IMR-90 (cell line): ENCODE data around the gene CD163. TPM values are rescaled to one million over a fixed set of nuclear protein-coding genes. Genes with fewer than 3 reads are reported as not detected.

ENCODE experiments used
- ATAC-seq: fragments of 200-7000 bp; cut with Tn5 transposase; 2 replicates; pipeline ENCODE4 v1.9.1; 2020; ENCODE audit warnings: low read depth, mild to moderate bottlenecking, moderate library complexity
- BruUV-seq: library from RNA; stranded (reverse); fragments of 400-500 nt; replicated peaks from 2 replicates; lab custom pipeline; 2021; lab: Mats Ljungman, UMichigan
- CTCF ChIA-PET: fragments of 300-600 bp; formaldehyde crosslinking; extraction: SDS; loops from one replicate; lab custom pipeline; 2021; ENCODE audit warnings: antibody characterized with exemption; lab: Yijun Ruan, JAX
- POLR2A ChIA-PET: fragments of 300-600 bp; sonication (Branson Sonifier 250); formaldehyde crosslinking; loops from one replicate; lab custom pipeline; 2022; ENCODE audit warnings: antibody characterized with exemption; ENCODE audit not compliant: unreplicated experiment; lab: Charles Lee
- DNase-seq: peaks from one replicate; pipeline ENCODE4 v3.0.0; 2013
- H2AFZ ChIP-seq: replicated peaks from 2 replicates; pipeline ENCODE3; 2013; ENCODE audit warnings: low read length, mild to moderate bottlenecking; ENCODE audit not compliant: poor library complexity
- H2AK5ac ChIP-seq: 2 replicates; pipeline ENCODE4 v1.6.1; 2013; ENCODE audit warnings: low read depth, low read length, inconsistent platforms
- H2AK9ac ChIP-seq: replicated peaks from 2 replicates; pipeline ENCODE3; 2013; ENCODE audit warnings: mild to moderate bottlenecking, low read depth, low read length, moderate library complexity; ENCODE audit not compliant: poor library complexity
- H2BK120ac ChIP-seq: 2 replicates; pipeline ENCODE4 v1.6.1; 2013; ENCODE audit warnings: low read depth, low read length, inconsistent platforms
- H2BK15ac ChIP-seq: 3 replicates; pipeline ENCODE4 v1.6.1; 2013; ENCODE audit warnings: low read depth, low read length, inconsistent platforms
- H2BK20ac ChIP-seq: 2 replicates; pipeline ENCODE4 v1.6.1; 2013; ENCODE audit warnings: low read depth, mild to moderate bottlenecking, inconsistent platforms, low read length, moderate library complexity
- H2BK5ac ChIP-seq: 2 replicates; pipeline ENCODE4 v1.6.1; 2013; ENCODE audit warnings: mild to moderate bottlenecking, low read depth, low read length, inconsistent platforms; ENCODE audit not compliant: poor library complexity, severe bottlenecking
- H3K14ac ChIP-seq: replicated peaks from 2 replicates; pipeline ENCODE4 v1.6.1; 2013; ENCODE audit warnings: low read depth, low read length, inconsistent platforms
- H3K18ac ChIP-seq: 2 replicates; pipeline ENCODE4 v1.6.1; 2013; ENCODE audit warnings: low read depth, low read length, control low read depth
- H3K23ac ChIP-seq: 2 replicates; pipeline ENCODE4 v1.6.1; 2013; ENCODE audit warnings: low read depth, low read length, inconsistent platforms
- H3K27ac ChIP-seq: 2 replicates; pipeline ENCODE4 v1.5.1; 2013; ENCODE audit warnings: mild to moderate bottlenecking, control low read depth, low read length; ENCODE audit not compliant: insufficient read depth
- H3K27me3 ChIP-seq: 2 replicates; pipeline ENCODE4 v1.6.1; 2013; ENCODE audit warnings: low read length; ENCODE audit not compliant: control insufficient read depth, insufficient read depth
- H3K36me3 ChIP-seq: 2 replicates; pipeline ENCODE4 v1.6.1; 2013; ENCODE audit warnings: low read length, mixed read lengths; ENCODE audit not compliant: control insufficient read depth, insufficient read depth
- H3K4ac ChIP-seq: 2 replicates; pipeline ENCODE4 v1.6.1; 2013; ENCODE audit warnings: low read depth, low read length, inconsistent platforms
- H3K4me1 ChIP-seq: 2 replicates; pipeline ENCODE4 v1.6.1; 2013; ENCODE audit warnings: low read length, mixed read lengths; ENCODE audit not compliant: control insufficient read depth, insufficient read depth
- H3K4me2 ChIP-seq: 2 replicates; pipeline ENCODE4 v1.6.1; 2013; ENCODE audit warnings: low read depth, mild to moderate bottlenecking, control low read depth, low read length, moderate library complexity
- H3K4me3 ChIP-seq: 2 replicates; pipeline ENCODE4 v1.5.1; 2013; ENCODE audit warnings: low read depth, mild to moderate bottlenecking, control low read depth, low read length, moderate library complexity; ENCODE audit not compliant: insufficient read depth
- H3K56ac ChIP-seq: 2 replicates; pipeline ENCODE4 v1.6.1; 2013; ENCODE audit warnings: low read length, inconsistent platforms; ENCODE audit not compliant: insufficient read depth; ENCODE audit errors: extremely low read depth
- H3K79me1 ChIP-seq, 2 experiments: 2 replicates each; pipeline ENCODE4 v1.6.1; 2013; ENCODE audit warnings: low read length in 2 of 2, inconsistent platforms in 1 of 2, low read depth in 1 of 2
- H3K9ac ChIP-seq: 2 replicates; pipeline ENCODE4 v1.6.1; 2013; ENCODE audit warnings: low read depth, low read length, control low read depth
- H3K9me1 ChIP-seq: 2 replicates; pipeline ENCODE4 v1.6.1; 2013; ENCODE audit warnings: low read length, inconsistent platforms; ENCODE audit not compliant: insufficient read depth
- H3K9me3 ChIP-seq: 2 replicates; pipeline ENCODE4 v1.6.1; 2013; ENCODE audit warnings: low read length; ENCODE audit not compliant: control insufficient read depth, insufficient read depth
- H4K20me1 ChIP-seq: 2 replicates; pipeline ENCODE4 v1.6.1; 2013; ENCODE audit warnings: low read length, inconsistent platforms; ENCODE audit not compliant: insufficient read depth
- H4K5ac ChIP-seq: 2 replicates; pipeline ENCODE4 v1.6.1; 2013; ENCODE audit warnings: mild to moderate bottlenecking, low read depth, low read length, control low read depth
- H4K8ac ChIP-seq, 2 experiments: 2 replicates each; pipeline ENCODE4 v1.6.1; 2013; ENCODE audit warnings: low read depth in 2 of 2, low read length in 2 of 2, control low read depth in 1 of 2, inconsistent platforms in 1 of 2
- H4K91ac ChIP-seq: 2 replicates; pipeline ENCODE4 v1.6.1; 2013; ENCODE audit warnings: low read depth, low read length, inconsistent platforms; ENCODE audit not compliant: insufficient read depth
- BHLHE40 ChIP-seq: fragments of 150-350 bp; IDR thresholded peaks from 2 replicates; pipeline ENCODE4 v1.6.1; 2016; ENCODE audit warnings: mild to moderate bottlenecking, low read depth, low read length
- CEBPB ChIP-seq: IDR thresholded peaks from 2 replicates; pipeline ENCODE4 v1.6.1; 2012; ENCODE audit warnings: low read depth, low read length, improper control_type of control experiment
- CHD1 ChIP-seq: IDR thresholded peaks from 2 replicates; pipeline ENCODE4 v1.6.1; 2012; ENCODE audit warnings: low read depth, low read length, improper control_type of control experiment
- ELK1 ChIP-seq: fragments of 150-350 bp; IDR thresholded peaks from 2 replicates; pipeline ENCODE4 v1.6.1; 2016; ENCODE audit warnings: low read depth, mild to moderate bottlenecking, low read length, moderate library complexity, borderline replicate concordance
- FOS ChIP-seq: fragments of 150-350 bp; IDR thresholded peaks from 2 replicates; pipeline ENCODE4 v1.6.1; 2016; ENCODE audit warnings: low read depth, low read length
- MAZ ChIP-seq: IDR thresholded peaks from 2 replicates; pipeline ENCODE4 v1.6.1; 2012; ENCODE audit warnings: low read depth, mild to moderate bottlenecking, low read length, improper control_type of control experiment, moderate library complexity, borderline replicate concordance
- MXI1 ChIP-seq: IDR thresholded peaks from 2 replicates; pipeline ENCODE4 v1.6.1; 2012; ENCODE audit warnings: low read depth, mild to moderate bottlenecking, low read length, moderate library complexity, borderline replicate concordance
- NFE2L2 ChIP-seq: fragments of 150-350 bp; IDR thresholded peaks from 2 replicates; pipeline ENCODE4 v1.6.1; 2016; ENCODE audit warnings: low read depth, mild to moderate bottlenecking, low read length
- POLR2A ChIP-seq: IDR thresholded peaks from 2 replicates; pipeline ENCODE4 v1.6.1; 2012; ENCODE audit warnings: mild to moderate bottlenecking, low read depth, low read length
- RAD21 ChIP-seq: IDR thresholded peaks from 2 replicates; pipeline ENCODE4 v1.6.1; 2012; ENCODE audit warnings: low read length, improper control_type of control experiment
- RCOR1 ChIP-seq: IDR thresholded peaks from 2 replicates; pipeline ENCODE4 v1.6.1; 2012; ENCODE audit warnings: mild to moderate bottlenecking, low read length, improper control_type of control experiment; ENCODE audit not compliant: insufficient replicate concordance
- SMC3 ChIP-seq: fragments of 150-350 bp; IDR thresholded peaks from 2 replicates; pipeline ENCODE4 v1.6.1; 2016; ENCODE audit warnings: low read depth, mild to moderate bottlenecking, antibody characterized with exemption, low read length, moderate library complexity
- WGBS, 2 experiments: methylation state at CpG; one replicate each; pipeline versions ENCODE4 v1.1.5 to v1.1.7; 2013; ENCODE audit warnings: missing lambda C conversion rate in 2 of 2; ENCODE audit not compliant: insufficient read length in 1 of 2; ENCODE audit errors: extremely low coverage in 2 of 2; 5-methylcytosine and 5-hydroxymethylcytosine counted together
- dilution Hi-C: fragments of 300-500 bp; cut with HindIII; formaldehyde crosslinking; loops from one replicate; pipeline ENCODE4 v1.14.3; 2018; ENCODE audit warnings: low sequenced_read_pairs; ENCODE audit not compliant: unreplicated experiment
- in situ Hi-C: fragments of 300-500 bp; cut with MboI; formaldehyde crosslinking; loops from 3 replicates; pipeline ENCODE4 v1.14.3; 2019; ENCODE audit warnings: low sequenced_read_pairs, inconsistent platforms, mixed read lengths
- intact Hi-C: fragments of 100-400 bp; cut with micrococcal nuclease; formaldehyde crosslinking; loops from 2 replicates; pipeline ENCODE4 v1.10.0; 2022
- polyA plus RNA-seq, 3 experiments: library from polyadenylated mRNA; depleted of rRNA; stranded (reverse); fragments of >200 nt; gene quantifications; 2 replicates each; pipeline ENCODE4 v1.2.3, GENCODE V29; 2012; ENCODE audit warnings: low replicate concordance in 1 of 3
- total RNA-seq: library from RNA; depleted of rRNA; stranded (reverse); fragments of >200 nt; gene quantifications from 2 replicates; pipeline ENCODE4 v1.2.3, GENCODE V29; 2012
- TF ChIP-seq, protein P1 (sequence below): fragments of 150-350 bp; IDR thresholded peaks from 2 replicates; pipeline ENCODE4 v1.6.1; 2017; ENCODE audit warnings: mild to moderate bottlenecking, antibody characterized with exemption, low read length, low read depth

Gene CD163
- total and polyA plus RNA-seq, 2 of the 4 experiments (the other 2 are of a cell fraction), result not detected

DNA sequence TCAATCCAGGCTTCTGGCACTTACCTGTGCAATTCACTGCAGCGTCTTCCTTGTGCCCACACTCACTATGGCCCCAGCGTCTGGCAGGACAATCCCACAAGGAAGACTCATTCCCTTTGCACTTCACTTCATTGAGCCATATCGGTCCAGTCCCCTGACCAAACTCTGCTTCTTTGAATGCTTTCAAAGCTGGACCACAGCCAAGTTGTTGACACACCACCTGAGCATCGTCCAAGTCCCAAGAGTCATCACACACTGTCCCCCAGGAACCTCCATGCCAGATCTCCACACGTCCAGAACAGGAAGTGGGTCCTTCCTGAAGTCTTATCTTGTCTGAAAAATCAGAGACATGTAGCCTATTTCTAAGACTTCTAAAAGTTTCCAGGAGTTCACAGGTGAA, 20.2 kb downstream of the CD163 start:
- Histone ChIP-seq H2AK5ac (no peak overlapping the region), H3K9ac (no peak overlapping the region), H4K5ac (no peak overlapping the region), H3K36me3 (no peaks in the 10 kb centered on the region), H3K27ac (no peak overlapping the region), H2BK20ac (no peak overlapping the region), H4K8ac (no peak overlapping the region), H2AFZ (no peak overlapping the region), H3K4me1 (no peaks in the 10 kb centered on the region), H3K4me2 (no peak overlapping the region), H2BK5ac (no peak overlapping the region), H3K4ac (no peak overlapping the region), H3K9me1 (no peaks in the 10 kb centered on the region), H3K14ac (no peak overlapping the region), H3K23ac (no peak overlapping the region), H2BK120ac (no peak overlapping the region), H3K56ac (no peak overlapping the region), H4K20me1 (no peaks in the 10 kb centered on the region), H3K79me1 (no peaks in the 10 kb centered on the region), H3K9me3 (peaks cover 4% of the 10 kb centered on the region; the same call in 1 of the 2 replicates), H2BK15ac (no peak overlapping the region), H2AK9ac (no peak overlapping the region), H3K27me3 (no peaks in the 10 kb centered on the region; the same call in 1 of the 2 replicates), H3K18ac (no peak overlapping the region), H4K91ac (no peak overlapping the region), H3K4me3 (no peak overlapping the region)
- intact Hi-C loops, result no loop called here
- dilution Hi-C loops, result no loop called here
- ATAC-seq (no peak), DNase-seq (no peak)
- WGBS, 2 experiments, result 74% methylated on average over 3 of the region's 5 CpGs; no CpG with 5 or more reads in 1 of the 2 experiments
- TF ChIP-seq BHLHE40, result no peak
- TF ChIP-seq RAD21, result no peak
- no peak for TF ChIP-seq CHD1
- no peak for TF ChIP-seq ELK1
- TF ChIP-seq MAZ, result no peak
- TF ChIP-seq RCOR1, result no peak
- TF ChIP-seq NFE2L2, result no peak
- TF ChIP-seq SMC3, result no peak
- no peak for TF ChIP-seq FOS
- no peak for TF ChIP-seq MXI1
- TF ChIP-seq, protein P1, sequence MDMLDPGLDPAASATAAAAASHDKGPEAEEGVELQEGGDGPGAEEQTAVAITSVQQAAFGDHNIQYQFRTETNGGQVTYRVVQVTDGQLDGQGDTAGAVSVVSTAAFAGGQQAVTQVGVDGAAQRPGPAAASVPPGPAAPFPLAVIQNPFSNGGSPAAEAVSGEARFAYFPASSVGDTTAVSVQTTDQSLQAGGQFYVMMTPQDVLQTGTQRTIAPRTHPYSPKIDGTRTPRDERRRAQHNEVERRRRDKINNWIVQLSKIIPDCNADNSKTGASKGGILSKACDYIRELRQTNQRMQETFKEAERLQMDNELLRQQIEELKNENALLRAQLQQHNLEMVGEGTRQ, result no peak
- no peak for TF ChIP-seq POLR2A
- TF ChIP-seq CEBPB, result no peak
- BruUV-seq, result no TSS peak
- CTCF ChIA-PET, result no interaction called here
- in situ Hi-C loops, result no loop called here
- POLR2A ChIA-PET, result no interaction called here
